GM13977 (cell line): Measurements from ENCODE around the gene TP53AIP1.

ENCODE experiments used
- DNase-seq: peaks from one replicate; pipeline ENCODE4 v3.0.0; 2012; ENCODE audit warnings: low spot score
- CTCF ChIP-seq: IDR thresholded peaks from 2 replicates; pipeline ENCODE4 v1.5.1; 2012; ENCODE audit warnings: mild to moderate bottlenecking, control low read depth; ENCODE audit not compliant: insufficient read depth; ENCODE audit errors: extremely low read depth, missing control alignments
- in situ Hi-C: fragments of 300-500 bp; cut with MboI; formaldehyde crosslinking; loops from one replicate; pipeline ENCODE4 v1.12.0; 2022; ENCODE audit warnings: low sequenced_read_pairs, low pct_unique_long_range_greater_than_20kb, mixed read lengths, inconsistent platforms; ENCODE audit not compliant: unreplicated experiment

TP53AIP1 gene

GRCh38 chr11:128911239-128911638 lies 31.4 kb downstream of the TP53AIP1 start:
- no peak for DNase-seq
- TF ChIP-seq CTCF: no peak
- in situ Hi-C loops: no loop called here

DNA sequence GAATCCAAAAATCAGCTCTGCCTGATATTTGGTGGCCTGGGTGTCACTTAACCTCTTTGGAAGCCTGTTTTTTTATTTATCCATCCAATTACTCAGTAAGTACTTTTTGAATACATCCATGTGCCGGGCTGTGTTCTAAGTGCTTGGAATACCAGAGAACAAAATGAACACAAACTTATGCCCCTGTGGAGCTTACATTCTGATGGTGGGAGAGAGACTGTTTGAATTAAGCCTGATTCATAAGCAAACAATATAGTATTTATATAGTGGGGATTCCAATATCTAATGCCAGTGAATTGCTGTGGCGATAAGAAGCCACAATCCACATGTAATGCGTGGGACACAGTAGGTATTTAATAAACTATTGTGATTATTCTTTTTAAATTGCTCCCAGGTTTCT lies 32.1 kb downstream of the TP53AIP1 start:
- TF ChIP-seq CTCF: no peak
- in situ Hi-C loops: no loop called here
- DNase-seq: no peak

DNA sequence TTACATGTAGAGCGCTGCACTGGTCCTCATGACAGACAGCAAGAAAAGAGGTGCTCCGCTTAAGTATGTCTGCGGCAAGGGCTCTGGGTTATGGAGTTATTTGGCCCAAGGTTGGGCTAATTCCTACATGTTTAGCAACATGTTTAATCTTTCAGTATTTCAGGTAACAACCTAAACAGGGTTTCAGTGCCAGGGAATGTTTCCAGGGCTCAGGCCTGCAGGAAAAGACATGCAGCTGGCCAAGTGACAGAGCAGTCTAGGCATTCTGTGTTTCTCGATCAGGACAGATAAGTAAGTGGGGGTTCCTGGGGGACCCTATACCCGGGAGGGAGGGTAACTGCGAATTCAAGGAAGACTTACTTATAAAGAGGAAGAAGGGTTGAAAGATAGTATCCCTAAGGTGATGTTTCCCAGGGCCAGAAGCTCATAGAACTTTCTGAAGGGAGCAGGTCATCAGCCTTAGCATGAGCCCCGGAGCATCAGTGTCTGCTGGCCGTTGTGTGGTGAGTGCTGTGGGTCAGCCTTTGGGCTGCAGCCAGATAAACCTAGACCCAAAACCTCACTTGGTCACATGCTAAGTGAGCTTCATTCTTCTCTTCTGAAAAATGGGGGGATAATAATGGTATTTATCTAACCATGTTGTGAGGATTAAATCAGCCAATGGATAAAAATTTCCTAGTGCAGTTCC lies 33.1 kb downstream of the TP53AIP1 start:
- no peak for DNase-seq
- in situ Hi-C loops: no loop called here
- TF ChIP-seq CTCF: no peak

DNA sequence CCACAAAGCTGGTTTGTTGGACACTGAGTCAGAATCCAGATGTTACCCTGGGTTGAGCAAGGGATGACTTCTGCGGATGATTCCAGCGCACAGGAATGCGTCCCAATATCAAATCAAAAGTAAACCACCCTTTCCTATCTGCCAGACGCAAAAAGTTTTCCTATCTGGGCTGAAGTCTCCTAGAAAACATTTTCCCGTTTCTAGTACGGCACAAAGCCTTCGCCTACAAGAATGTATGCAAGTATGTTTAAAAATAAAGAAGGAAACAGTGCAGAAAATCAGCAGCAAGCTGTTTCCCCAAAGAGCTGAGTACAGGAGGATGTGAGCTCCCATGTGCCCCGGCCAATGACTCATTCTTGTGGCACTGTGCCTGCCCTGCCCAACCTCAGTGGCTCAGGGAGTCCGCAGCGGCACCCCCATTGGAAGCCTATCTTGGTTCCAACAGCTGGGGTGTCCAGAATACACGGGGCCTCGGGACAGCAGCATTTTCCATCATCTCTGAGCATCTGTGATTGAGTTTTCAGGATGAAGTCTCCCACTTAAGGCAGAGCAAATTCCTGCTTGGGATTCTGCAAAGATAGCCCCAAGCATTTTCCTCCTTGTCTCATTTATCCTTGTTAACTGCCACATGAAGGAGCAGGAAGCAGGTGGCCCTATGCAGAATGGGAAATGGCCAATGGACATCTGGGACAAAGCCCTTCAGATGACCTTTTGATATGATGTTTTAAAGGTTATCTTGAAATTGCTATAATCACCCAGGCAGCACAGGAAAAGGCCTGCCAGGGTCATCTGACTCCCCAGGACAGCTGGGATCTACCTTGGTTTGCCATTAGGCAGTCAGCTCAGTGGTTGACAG lies 34.1 kb downstream of the TP53AIP1 start:
- in situ Hi-C loops: no loop called here
- TF ChIP-seq CTCF: no peak
- no peak for DNase-seq

DNA sequence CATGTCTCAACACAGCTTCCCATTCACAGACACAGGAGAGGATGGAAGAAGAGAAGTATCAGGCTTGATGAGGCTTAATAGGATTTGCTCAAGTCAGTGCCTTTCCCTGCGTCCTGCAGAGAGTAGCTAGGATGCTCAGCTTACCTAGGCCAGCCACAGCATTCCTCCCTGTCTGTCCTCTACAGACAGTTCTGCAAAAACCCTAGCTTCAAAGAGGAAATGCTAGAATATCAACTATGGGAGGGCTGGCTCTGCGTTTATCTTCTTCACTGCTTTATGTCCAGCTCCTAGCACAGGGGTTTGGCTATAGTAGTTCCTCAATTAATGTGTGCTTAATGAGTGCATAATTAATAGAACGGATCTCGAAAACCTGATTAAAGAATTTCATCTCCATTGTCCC lies 35.1 kb downstream of the TP53AIP1 start:
- no peak for DNase-seq
- no peak for TF ChIP-seq CTCF
- in situ Hi-C loops: no loop called here

GRCh38 chr11:128906185-128907050 lies 36.3 kb downstream of the TP53AIP1 start:
- in situ Hi-C loops: no loop called here
- no peak for DNase-seq
- TF ChIP-seq CTCF: no peak
